SK-N-MC (cell line): Measurements from ENCODE around the gene ARID1B.

Experiments used
- EZH2 ChIP-seq: fragments of 200-600 bp; sonication (generic); IDR thresholded peaks from one replicate; pipeline ENCODE4 v1.6.1; 2017; ENCODE audit warnings: antibody characterized with exemption
- POLR2AphosphoS5 ChIP-seq: IDR thresholded peaks from 2 replicates; pipeline ENCODE4 v1.6.1; 2012; ENCODE audit warnings: mild to moderate bottlenecking, low read depth, low read length, borderline replicate concordance

- TF ChIP-seq EZH2 (no peak), POLR2AphosphoS5 (no peak)
Observed at GRCh38 chr6:156833755-156834154, 56.6 kb downstream of the ARID1B start.
